Muscle layer of colon (tissue), 2 donors: ENCODE data around the gene ELAVL1.
A peak's percentile ranks its signal among the peaks of the same experiment; 100 is the strongest.

ENCODE experiments used
- H3K27ac ChIP-seq: one replicate; pipeline ENCODE4 v1.7.0; 2013; ENCODE audit warnings: low read depth, mild to moderate bottlenecking, low read length, moderate library complexity
- H3K27me3 ChIP-seq, 2 donors: one replicate each; pipeline ENCODE4 v1.7.0; 2013; ENCODE audit warnings: low read length in 2 of 2, mild to moderate bottlenecking in 2 of 2; ENCODE audit not compliant: insufficient read depth in 2 of 2, control insufficient read depth in 1 of 2
- H3K36me3 ChIP-seq: one replicate; pipeline ENCODE4 v1.7.0; 2013; ENCODE audit warnings: mild to moderate bottlenecking, low read length; ENCODE audit not compliant: insufficient read depth
- H3K4me1 ChIP-seq: one replicate; pipeline ENCODE4 v1.7.0; 2013; ENCODE audit warnings: mild to moderate bottlenecking, low read length; ENCODE audit not compliant: insufficient read depth
- H3K4me3 ChIP-seq, 2 donors: one replicate each; pipeline ENCODE4 v1.7.0; 2013; ENCODE audit warnings: low read length in 2 of 2, low read depth in 1 of 2, mild to moderate bottlenecking in 1 of 2, moderate library complexity in 1 of 2
- H3K9ac ChIP-seq: one replicate; pipeline ENCODE4 v1.7.0; 2013; ENCODE audit warnings: low read length
- H3K9me3 ChIP-seq: one replicate; pipeline ENCODE4 v1.7.0; 2013; ENCODE audit warnings: mild to moderate bottlenecking, low read length
- donor health status: abdominal sarcoma.
- donor health status: Adenocarcinoma of cecum.

The ELAVL1 gene

DNA sequence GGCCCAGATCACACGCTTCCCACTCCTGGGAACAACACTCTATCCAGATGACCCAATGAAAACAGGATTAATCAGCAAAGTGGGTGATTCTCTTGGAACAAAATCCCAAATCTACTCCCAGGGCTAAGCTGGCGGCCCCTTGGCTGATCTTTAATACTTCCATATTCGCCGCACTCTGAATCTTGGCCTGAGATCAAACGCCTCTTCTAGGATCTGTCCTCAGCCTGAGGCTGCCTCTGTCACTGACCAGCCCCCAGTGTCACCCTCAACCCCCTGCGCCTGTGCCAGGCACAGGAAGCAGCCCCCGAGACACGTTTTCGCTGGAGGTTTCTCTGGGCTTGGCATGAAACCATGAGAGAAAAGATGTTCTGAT, 77.1 kb downstream of the ELAVL1 start:
- Histone ChIP-seq H3K36me3 (peaks cover 33% of the 10 kb centered on the region), H3K27ac (peak overlapping the region; percentile 84), H3K4me3 (peak overlapping the region in 1 of 2 donors; percentile 42), H3K27me3 (no peaks in the 10 kb centered on the region), H3K9me3 (no peaks in the 10 kb centered on the region), H3K4me1 (peaks cover 62% of the 10 kb centered on the region), H3K9ac (peak overlapping the region; percentile 82)

DNA sequence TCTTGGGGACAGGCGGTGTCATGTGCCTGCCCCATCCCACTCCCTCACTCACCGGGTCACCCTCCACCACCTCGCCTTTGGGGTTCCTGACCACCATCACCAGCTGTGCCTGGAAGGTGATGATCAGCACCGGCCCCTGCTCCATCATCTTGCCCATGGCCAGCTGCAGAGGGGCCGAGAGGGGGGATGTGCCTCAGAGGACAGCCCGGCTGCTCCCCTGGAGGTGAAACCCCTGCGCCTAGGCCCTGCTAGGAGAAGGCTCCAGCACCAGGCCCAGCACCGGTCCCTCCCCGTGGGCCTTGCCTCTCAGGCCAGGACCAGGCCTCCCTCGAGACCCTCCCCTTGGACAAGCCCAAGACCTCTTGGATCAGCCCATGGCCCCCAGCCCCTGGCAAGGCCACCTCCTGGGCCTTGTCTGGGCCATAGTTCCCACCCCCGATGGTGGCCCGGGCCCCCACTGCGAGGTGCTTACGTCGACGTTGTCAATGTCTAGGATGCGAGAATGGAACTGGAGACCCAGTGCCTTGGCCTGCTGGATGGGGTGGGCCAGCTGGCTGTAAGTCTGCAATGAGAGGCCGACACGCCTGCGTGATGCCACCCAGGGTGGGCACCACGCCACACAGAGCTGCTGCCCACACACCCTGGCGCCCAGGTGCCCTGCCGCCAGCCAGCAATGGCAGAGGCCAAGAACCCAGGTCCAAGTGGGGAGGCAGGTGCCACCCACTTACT, 77.7 kb downstream of the ELAVL1 start:
- peak overlapping the region; percentile 84 for H3K27ac ChIP-seq
- H3K4me1 ChIP-seq, result peaks cover 68% of the 10 kb centered on the region
- H3K9ac ChIP-seq, result no peak overlapping the region
- no peaks in the 10 kb centered on the region for H3K9me3 ChIP-seq
- peaks cover 32% of the 10 kb centered on the region for H3K36me3 ChIP-seq
- H3K4me3 ChIP-seq, result no peak overlapping the region
- no peaks in the 10 kb centered on the region for H3K27me3 ChIP-seq

DNA sequence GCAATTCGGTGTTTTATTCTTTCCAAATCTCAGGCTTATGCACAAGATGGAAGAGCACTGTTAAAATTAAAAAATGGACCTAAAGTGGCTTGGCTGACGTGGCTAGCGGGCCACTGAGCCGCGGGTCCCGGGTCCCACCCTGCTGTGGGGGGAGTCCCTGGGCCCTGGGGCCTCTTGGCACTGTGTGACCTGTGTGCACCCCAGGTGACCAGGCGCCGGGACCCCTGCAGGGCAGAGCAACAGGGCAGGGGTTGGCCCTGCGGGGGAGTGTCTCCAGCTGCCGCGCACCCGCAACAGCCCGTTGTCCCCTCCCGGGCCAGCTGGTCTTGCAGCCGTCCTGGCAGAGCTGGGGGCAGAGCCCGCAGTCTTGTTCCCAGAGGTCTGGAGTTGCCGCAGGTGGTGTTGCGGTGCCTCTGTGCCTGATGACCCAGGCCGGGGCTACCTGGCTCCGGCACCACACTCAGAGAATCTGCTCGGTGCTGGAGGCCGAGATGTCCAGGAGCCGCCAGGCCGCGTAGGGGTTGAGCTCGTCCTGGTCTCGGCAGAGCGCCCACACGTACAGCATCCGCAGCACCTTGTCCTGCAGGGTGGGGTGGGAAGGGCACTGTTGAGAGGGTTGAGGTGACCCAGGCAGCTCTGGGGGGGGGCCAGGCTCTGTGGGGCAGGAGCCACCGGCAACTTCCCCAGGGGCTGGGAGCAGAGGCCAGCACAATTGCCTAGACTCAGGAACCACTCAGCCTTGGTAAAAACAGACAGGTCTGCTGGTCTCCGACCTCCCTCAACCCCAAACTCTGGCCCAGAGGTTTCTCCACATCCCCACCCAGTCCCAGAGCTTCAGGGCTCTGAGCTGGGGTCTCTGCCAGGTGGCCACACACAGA, 78.5 kb downstream of the ELAVL1 start:
- Histone ChIP-seq H3K9ac (peak overlapping the region; percentile 68), H3K27ac (peak overlapping the region; percentile 84), H3K4me1 (peaks cover 72% of the 10 kb centered on the region), H3K36me3 (peaks cover 32% of the 10 kb centered on the region), H3K27me3 (no peaks in the 10 kb centered on the region), H3K4me3 (peak overlapping the region; percentile 50 to 51), H3K9me3 (no peaks in the 10 kb centered on the region)

DNA sequence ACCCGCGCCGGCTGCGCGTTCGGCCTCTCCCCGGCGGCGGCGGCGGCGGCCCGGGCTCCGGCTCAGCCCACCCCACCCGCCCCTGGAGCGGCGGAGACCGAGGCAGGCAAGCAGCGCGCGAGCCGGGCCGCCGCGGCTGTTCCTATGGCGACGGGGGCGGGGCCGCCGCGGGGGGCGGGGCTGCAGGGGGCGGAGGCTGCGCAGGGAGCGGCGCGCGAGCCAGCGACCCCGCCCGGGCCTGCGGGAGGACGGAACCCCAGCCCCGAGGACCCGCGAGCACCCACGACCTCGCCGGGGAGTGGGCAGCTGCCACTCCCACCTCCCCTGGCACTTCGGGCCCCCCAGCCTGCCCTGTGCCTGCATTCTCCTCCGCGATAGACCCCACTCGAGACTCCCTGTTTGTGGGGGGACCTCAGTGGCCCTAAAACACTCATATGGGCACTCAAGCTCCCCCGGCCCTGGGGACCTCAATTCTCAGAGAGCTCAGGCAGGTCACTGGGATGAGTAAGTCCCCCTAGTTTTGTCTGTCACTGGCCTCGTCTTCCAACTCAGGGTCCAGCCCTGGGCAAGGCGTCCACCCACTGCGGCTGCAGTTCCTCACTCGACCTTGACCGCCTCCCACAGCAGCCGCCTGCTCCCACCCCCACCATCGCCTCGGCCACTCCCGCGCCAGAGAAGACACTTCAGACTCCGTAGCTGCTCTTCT, 79.3 kb downstream of the ELAVL1 start, which contains the start of gene CTXN1:
Gene CTXN1 (minus strand): TSS at position 115 of the 706 bp plus-strand sequence. CDS start 597 bp downstream, outside the sequence.
- Histone ChIP-seq H3K36me3 (peaks cover 28% of the 10 kb centered on the region), H3K4me3 (peak within 1 kb of the TSS; percentile 51 to 57), H3K9ac (peak within 1 kb of the TSS; percentile 68), H3K4me1 (peaks cover 74% of the 10 kb centered on the region), H3K27me3 (no peaks in the 10 kb centered on the region), H3K9me3 (no peaks in the 10 kb centered on the region), H3K27ac (peak within 1 kb of the TSS; percentile 89)

DNA sequence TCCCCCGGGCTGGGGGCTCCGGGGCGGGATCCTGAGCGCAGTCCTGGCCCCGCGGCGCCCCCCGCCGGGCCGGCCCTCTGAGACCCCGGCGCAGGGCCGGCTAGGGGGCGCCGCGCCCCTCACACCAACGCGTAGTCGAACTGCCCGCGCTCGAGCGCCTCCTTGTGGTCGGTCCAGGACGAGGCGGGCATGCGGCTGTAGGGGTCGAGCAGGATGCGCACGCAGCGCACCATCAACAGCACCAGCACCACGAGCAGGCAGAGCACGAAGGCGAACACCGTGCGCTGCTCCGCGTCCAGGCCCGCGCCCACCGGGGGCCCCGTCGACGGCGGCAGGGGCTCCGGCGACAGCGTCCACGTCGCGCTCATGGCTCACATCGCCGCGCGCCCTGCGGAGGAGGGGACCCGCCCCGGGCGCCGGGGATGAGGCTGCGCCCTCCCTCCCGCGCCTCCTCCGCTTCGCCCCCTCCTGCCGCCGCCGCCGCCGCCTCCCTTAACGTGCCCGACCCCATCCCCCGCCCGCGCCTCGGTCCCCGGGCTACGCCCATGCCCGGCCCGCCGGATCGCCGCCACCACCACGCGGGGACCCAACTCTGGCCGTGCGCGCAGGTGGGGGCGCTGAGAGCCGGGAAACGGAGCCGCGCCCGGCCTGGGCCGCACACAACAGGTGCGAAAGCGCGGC, 80.1 kb downstream of the ELAVL1 start:
- Histone ChIP-seq H3K27ac (peak overlapping the region; percentile 89), H3K9me3 (no peaks in the 10 kb centered on the region), H3K9ac (no peak overlapping the region), H3K4me3 (peak overlapping the region in 1 of 2 donors; percentile 57), H3K36me3 (peaks cover 20% of the 10 kb centered on the region), H3K4me1 (peaks cover 68% of the 10 kb centered on the region), H3K27me3 (no peaks in the 10 kb centered on the region)

- Histone ChIP-seq H3K9me3 (no peaks in the 10 kb centered on the region), H3K9ac (no peak overlapping the region), H3K4me3 (peak overlapping the region; percentile 49 to 57), H3K27ac (peak overlapping the region; percentile 89), H3K27me3 (peaks cover 0 to 1% of the 10 kb centered on the region in 2 donors), H3K4me1 (peaks cover 65% of the 10 kb centered on the region), H3K36me3 (peaks cover 16% of the 10 kb centered on the region)
These were observed 80.7 kb downstream of the ELAVL1 start for GRCh38 chr19:7924651-7925170.

DNA sequence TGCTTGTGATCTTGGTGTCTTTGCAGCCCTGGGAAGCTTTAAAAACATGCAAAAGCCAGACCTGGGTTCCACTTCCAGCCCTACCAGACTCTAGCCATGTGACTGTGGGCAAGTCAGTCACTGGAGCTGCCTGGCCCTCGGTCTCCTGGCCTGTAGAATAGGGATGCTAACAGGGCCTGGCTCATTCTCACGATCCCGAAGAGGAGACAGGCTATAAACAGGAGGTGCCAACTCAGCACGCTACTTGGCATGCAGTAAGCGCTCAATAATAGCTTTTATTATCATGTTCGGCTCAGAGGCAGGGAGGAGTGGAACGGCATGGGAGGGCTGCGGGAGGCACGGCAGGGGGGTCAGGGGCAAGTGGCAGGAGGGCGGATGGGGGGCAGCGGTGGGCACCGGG, 81.2 kb downstream of the ELAVL1 start:
- H3K27me3 ChIP-seq, result peaks cover 0 to 6% of the 10 kb centered on the region in 2 donors
- no peak overlapping the region for H3K9ac ChIP-seq
- H3K9me3 ChIP-seq, result no peaks in the 10 kb centered on the region
- H3K27ac ChIP-seq, result peak overlapping the region; percentile 89
- H3K4me1 ChIP-seq, result peaks cover 63% of the 10 kb centered on the region
- H3K36me3 ChIP-seq, result peaks cover 16% of the 10 kb centered on the region
- peak overlapping the region in 1 of 2 donors; percentile 49 for H3K4me3 ChIP-seq

GRCh38 chr19:7923295-7924191, 81.9 kb downstream of the ELAVL1 start:
- H3K27me3 ChIP-seq, result peaks cover 2 to 13% of the 10 kb centered on the region in 2 donors
- H3K4me3 ChIP-seq, result peak overlapping the region in 1 of 2 donors; percentile 49
- no peaks in the 10 kb centered on the region for H3K9me3 ChIP-seq
- peaks cover 57% of the 10 kb centered on the region for H3K4me1 ChIP-seq
- H3K9ac ChIP-seq, result no peak overlapping the region
- H3K27ac ChIP-seq, result peak overlapping the region; percentile 89
- H3K36me3 ChIP-seq, result peaks cover 16% of the 10 kb centered on the region

- H3K36me3 ChIP-seq, result peaks cover 16% of the 10 kb centered on the region
- H3K27me3 ChIP-seq, result peaks cover 6 to 20% of the 10 kb centered on the region in 2 donors
- no peak overlapping the region for H3K4me3 ChIP-seq
- peaks cover 50% of the 10 kb centered on the region for H3K4me1 ChIP-seq
- H3K9me3 ChIP-seq, result no peaks in the 10 kb centered on the region
- H3K27ac ChIP-seq, result peak overlapping the region; percentile 89
- no peak overlapping the region for H3K9ac ChIP-seq
These were observed 82.6 kb downstream of the ELAVL1 start for GRCh38 chr19:7922836-7923195.
